HG02852 (cell line): Measurements from ENCODE around the gene FGF11.

ENCODE experiments used
- ATAC-seq: cut with Tn5 transposase; IDR thresholded peaks from one replicate; pipeline ENCODE4 v1.9.1; 2021; ENCODE audit warnings: mild to moderate bottlenecking, moderate library complexity; ENCODE audit not compliant: unreplicated experiment

FGF11 gene

GRCh38 chr17:7429722-7430121 is 9.6 kb upstream of the FGF11 start:
- ATAC-seq = no peak

DNA sequence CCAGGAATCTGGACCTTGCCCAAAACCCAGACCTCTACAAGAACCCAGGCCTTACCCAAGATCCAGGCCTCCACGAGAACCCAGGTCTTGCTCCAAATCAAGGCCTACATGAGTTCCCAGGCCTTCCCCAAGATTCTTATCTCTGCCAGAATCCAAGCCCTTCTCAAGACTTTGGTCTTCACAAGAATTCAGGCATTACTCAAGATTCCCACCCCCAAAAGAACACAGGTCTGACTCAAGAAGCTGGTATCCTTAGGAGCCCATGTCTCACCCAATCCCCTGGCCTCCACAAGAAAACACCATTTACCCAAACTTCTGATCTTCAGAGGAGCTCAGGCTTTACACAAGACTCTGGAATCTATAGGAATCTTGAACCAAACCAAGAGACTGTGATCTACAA is 8.1 kb upstream of the FGF11 start:
- no peak for ATAC-seq

DNA sequence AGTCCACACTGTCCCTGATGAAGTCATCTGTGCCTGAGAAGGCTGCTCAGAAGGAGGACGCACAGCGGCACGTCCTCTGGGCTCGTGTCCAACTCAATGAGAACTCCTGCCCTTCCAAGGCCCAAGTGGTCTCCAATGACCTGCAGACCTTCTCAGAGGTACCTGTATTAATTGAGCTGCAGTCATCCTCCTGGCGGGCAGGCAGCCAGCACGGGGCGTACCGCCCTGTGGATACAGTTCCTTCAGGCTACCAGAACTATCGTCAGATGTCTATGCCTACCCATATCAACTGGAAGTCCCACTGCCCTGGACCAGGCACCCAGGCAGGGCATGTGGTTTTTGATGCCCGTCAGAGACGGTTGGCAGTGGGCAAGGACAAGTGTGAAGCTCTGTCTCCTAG is 7.0 kb upstream of the FGF11 start:
- no peak for ATAC-seq

DNA sequence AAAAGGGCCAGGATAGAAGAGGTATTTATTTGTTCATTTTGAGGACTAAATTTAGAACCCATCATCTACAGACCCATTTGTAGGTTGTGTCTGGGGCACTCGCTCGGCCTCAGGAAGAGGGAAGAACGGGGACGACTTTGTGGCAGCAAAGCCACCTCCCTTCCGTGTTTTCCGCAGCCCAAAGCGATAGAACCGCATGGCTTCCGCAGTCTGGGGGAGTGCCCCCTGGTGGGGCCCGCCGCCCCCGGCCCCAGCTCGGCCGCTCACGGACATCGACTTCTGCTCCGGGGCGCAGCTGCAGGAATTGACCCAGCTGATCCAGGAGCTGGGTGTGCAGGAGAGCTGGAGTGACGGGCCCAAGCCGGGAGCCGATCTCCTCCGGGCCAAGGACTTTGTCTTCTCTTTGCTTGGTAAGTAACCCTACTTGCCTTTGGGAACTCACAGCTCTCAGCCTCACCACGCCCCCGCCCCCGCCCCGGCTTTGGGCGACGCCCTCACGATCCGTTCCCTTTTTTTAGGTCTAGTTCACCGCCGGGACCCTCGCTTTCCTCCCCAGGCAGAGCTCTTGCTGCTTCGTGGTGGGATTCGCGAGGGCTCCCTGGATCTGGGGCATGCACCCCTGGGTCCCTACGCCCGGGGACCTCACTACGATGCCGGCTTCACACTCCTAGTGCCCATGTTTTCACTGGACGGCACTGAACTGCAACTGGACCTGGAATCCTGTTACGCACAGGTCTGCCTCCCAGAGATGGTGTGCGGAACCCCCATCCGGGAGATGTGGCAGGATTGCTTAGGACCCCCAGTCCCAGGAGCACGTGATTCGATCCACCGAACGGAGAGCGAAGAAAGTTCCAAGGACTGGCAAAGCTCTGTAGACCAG is 3.4 kb upstream of the FGF11 start:
- peak; percentile 19 for ATAC-seq

- ATAC-seq = no peak
Observed at GRCh38 chr17:7436556-7437368, 2.5 kb upstream of the FGF11 start.

DNA sequence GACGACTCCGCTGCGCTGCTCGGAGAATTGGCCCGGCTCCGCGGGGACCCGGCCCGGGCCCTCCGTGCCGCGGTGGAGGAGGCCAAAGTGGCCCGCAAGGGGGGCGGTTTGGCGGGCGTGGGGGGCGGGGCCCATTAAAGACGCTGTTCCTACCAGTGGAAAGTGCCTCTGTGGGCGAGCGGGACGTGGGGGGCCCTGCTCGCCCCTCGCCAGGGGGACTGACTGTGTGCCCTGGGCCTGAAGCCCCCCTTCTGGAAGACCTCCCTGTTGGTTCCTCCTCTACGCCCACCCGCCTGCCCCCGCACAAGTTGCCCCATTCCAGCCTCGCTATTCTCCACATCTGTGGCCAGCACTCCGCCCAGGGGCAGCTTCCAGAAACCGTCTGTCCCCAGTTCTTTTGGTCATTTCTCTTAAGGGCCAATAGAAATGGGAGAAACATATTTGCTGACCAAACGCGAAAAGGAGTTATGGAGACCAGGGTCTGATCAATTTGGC is 1.9 kb upstream of the FGF11 start:
- ATAC-seq = no peak

- no peak for ATAC-seq
Observed at GRCh38 chr17:7437950-7438614, 1.2 kb upstream of the FGF11 start.

GRCh38 chr17:7438656-7439460 is 454 bp upstream of the FGF11 start:
- no peak for ATAC-seq

- no peak for ATAC-seq
Observed at GRCh38 chr17:7440113-7440833, 961 bp downstream of the FGF11 start.

DNA sequence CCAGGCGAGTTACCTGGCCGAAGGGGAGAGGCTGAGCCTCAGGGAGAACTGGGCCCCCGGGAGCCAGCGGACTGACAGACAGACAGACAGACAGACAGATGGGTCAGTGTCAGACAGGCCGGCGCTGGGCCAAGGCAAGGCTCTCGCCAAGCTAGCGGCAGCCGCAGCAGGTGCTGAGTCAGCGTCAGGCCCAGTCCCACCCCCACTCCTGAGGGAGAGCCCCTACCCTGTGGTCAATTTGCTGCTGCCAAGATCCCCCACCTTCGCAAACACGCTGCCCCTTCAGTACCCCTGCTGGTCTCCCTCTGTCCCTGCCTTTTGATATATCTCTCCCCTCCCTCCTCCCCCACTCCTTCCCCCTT is 1.5 kb downstream of the FGF11 start:
- ATAC-seq = no peak

DNA sequence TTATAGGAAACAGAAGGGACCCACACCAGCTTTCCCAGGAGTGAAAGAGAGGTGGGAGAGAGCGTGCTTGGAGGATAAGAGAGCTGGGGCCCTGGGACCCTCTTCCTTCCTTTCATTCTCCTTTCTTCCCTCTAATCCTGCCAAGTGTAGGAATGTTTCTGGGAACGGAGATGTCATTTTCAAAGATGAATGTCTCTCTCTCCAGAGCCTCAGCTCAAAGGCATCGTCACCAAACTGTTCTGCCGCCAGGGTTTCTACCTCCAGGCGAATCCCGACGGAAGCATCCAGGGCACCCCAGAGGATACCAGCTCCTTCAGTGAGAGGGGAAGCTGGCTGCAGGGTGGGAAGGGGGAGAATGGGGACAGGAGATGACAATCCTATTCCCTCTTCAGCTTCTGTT is 2.0 kb downstream of the FGF11 start:
- no peak for ATAC-seq

GRCh38 chr17:7442142-7442541 is 2.8 kb downstream of the FGF11 start:
- no peak for ATAC-seq

DNA sequence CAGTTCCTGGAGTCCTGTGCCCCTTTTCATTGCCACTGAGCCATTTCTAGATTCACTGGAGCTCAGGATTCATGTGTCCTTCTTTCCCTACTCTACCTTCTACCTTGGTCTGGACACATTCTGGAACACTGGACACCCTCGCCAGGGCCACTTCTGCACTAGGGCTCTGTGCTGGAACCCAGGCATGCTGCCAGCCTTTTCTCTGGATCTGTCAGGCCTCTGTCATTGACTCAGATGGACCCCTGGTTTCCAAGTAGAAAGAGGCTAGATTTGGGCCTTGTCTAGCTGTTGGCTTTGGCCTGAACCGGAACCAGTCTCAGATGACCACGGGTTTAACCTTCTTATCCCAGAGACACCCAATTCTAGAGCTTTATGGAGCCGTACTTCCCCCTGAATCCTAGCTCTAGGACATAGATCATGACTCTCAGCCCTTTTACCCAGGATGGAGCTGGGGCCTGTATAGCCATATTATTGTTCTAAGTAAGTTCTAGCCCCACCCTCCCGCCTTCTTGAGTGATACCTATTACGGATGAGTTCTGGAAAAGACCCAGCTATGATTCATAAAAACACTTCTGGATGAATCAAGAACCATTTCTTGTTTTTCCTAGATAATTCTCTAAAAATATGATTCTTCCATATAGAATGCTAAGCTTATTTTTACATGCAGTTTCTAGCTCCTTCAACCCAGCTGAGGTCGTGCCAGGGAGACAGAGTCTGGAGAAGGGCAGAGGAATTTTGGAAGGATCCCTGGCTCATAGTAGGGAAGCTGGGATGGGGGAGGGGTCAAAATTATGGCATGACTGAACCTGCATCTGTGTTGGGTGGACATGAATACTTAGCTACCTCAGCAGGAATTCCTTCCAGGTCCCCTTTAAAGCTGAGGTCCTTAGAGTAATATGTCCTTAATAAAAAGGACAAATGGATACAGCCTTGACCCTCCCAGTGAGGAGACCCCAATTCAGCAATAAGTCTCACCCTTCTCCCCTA is 4.5 kb downstream of the FGF11 start:
- no peak for ATAC-seq

- ATAC-seq = no peak
Observed at GRCh38 chr17:7444682-7445618, 5.6 kb downstream of the FGF11 start, which contains the start of gene CHRNB1. Gene CHRNB1, plus strand, starts transcription at chr17:7445061. Its CDS starts 67 bp downstream, at chr17:7445128.

DNA sequence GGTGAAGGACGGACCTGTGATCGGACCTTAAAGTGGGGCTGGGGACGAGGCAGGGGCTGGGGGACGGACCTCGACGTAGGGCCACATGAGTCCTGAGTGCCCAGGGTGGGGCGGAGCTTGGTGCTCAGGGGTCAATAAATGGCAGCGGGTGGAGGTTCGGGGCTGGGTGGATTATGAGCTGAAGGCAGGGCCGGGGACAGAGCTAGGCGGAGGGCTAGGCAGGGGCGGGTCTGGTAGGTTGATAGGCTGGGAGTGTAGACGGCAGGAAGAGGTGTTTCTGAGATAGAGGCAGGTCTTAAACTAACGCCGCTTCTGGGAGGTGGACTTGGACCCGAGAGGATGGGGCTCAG is 6.3 kb downstream of the FGF11 start:
- no peak for ATAC-seq

GRCh38 chr17:7448461-7448860 is 9.1 kb downstream of the FGF11 start:
- no peak for ATAC-seq

GRCh38 chr17:7459961-7460545 is 20.7 kb downstream of the FGF11 start:
- ATAC-seq = no peak
